Measurements from ENCODE around the gene AP4B1. TPM values are rescaled to one million over a fixed set of nuclear protein-coding genes. Genes with fewer than 3 reads are reported as not detected.

The AP4B1 gene
- total and polyA plus RNA-seq, 9 of the 15 experiments (the other 6 are each of a cell fraction or from before 2014, with no cell fraction given), result 15.8 to 36.5 (median 24.6) TPM

DNA sequence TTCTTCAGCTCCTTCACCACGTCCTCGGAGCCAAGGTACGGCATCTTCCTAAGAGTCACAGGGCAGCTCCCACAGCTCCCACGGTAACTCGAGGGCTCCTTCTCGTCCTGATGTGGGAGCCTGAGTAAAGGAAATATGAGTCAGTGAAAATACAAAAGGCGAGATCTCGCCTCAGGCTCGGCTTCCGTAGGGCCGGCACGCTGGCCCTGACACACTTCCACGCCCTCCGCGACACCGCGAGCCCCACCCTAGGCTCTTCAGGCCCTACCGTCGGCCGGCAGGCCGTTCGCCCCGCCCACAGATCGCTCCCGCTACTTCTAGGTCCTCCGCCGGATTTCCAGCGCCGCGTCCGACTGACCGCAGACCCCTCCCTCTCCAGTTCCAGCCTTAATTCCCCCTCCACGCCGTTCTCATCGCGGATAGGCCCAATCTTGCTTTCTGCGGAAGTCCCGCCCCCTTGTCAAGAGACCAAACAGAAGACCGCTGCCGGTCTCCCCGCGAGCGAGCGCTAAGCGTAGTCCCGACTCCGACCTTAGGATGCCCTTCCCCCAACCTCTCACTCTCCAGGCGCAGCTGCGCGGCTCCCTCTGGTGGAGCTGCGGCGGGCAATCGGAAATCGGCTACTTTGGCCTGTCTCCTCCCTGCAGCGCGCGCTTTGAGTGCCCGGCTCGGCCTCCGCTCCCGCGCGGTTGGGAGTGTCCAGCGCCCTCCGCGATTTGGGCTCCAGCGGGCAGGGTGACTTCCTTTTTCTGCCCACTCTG lies at the start of gene AP4B1, which contains the start of gene DCLRE1B (continued):
- TF ChIP-seq ZBTB40 (IDR thresholded peaks at IDR 0.05) (peak; percentile 92), ZBTB40 (CRISPR knock-in tag; IDR thresholded peaks at IDR 0.05) (no peak), RBM25 (IDR thresholded peaks at IDR 0.05; ENCODE audit: low read depth, low read length, severe bottlenecking) (no peak), TRIM24 (IDR thresholded peaks at IDR 0.05) (peak; percentile 56 to 83; a peak in 3 of 4 replicates), ZFP30 (CRISPR knock-in tag; IDR thresholded peaks at IDR 0.05; ENCODE audit: borderline replicate concordance) (no peak), ARID1B (IDR thresholded peaks at IDR 0.05) (peak; percentile 58; the same call in 1 of the 2 replicates), SMARCB1 (IDR thresholded peaks at IDR 0.05; ENCODE audit: insufficient read length, low read depth) (no peak), STAT5A (IDR thresholded peaks at IDR 0.05; ENCODE audit: borderline replicate concordance, low read length) (0 out of 2 replicates have a peak, but pooled peaks have one; percentile 39), ZNF764 (CRISPR knock-in tag; IDR thresholded peaks at IDR 0.05; ENCODE audit: low read depth) (no peak), SP2 (IDR thresholded peaks at IDR 0.05; ENCODE audit: extremely low read depth, low read depth, low read length, poor library complexity, severe bottlenecking) (peak; percentile 56), E2F3 (CRISPR knock-in tag; IDR thresholded peaks at IDR 0.05) (peak; percentile 98), ESRRA (IDR thresholded peaks at IDR 0.05; ENCODE audit: borderline replicate concordance, low read depth) (peak; percentile 99), MCM5 (IDR thresholded peaks at IDR 0.05; ENCODE audit: low read depth) (no peak), PPARD (CRISPR knock-in tag; IDR thresholded peaks at IDR 0.05) (no peak), SAP30 (IDR thresholded peaks at IDR 0.05; ENCODE audit: borderline replicate concordance, insufficient read depth, low read depth, low read length, poor library complexity, severe bottlenecking) (peak; percentile 69), ZBTB9 (CRISPR knock-in tag; IDR thresholded peaks at IDR 0.05) (peak; percentile 90)
- TF ChIP-seq, protein P1, sequence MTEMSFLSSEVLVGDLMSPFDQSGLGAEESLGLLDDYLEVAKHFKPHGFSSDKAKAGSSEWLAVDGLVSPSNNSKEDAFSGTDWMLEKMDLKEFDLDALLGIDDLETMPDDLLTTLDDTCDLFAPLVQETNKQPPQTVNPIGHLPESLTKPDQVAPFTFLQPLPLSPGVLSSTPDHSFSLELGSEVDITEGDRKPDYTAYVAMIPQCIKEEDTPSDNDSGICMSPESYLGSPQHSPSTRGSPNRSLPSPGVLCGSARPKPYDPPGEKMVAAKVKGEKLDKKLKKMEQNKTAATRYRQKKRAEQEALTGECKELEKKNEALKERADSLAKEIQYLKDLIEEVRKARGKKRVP (CRISPR knock-in tag; IDR thresholded peaks at IDR 0.05), result no peak

Measured in K562 (cell line).